ENCODE measurements around the gene PPARG. TPM values are rescaled to one million over a fixed set of nuclear protein-coding genes. Genes with fewer than 3 reads are reported as not detected.

PPARG gene
- total and polyA plus RNA-seq, 2 of the 13 experiments (the other 11 are each of a cell fraction or from before 2014, with no cell fraction given): 13.9 to 58.3 TPM

GRCh38 chr3:12452361-12453330 lies 163.8 kb downstream of the PPARG start (continued):
- TF ChIP-seq TIGD3 (CRISPR knock-in tag; IDR thresholded peaks at IDR 0.05; ENCODE audit: borderline replicate concordance): no peak
- no peak for TF ChIP-seq ZBTB7A (CRISPR knock-in tag; IDR thresholded peaks at IDR 0.05)
- no peak for TF ChIP-seq ZFP36L2 (CRISPR knock-in tag; IDR thresholded peaks at IDR 0.05)
- 0 out of 2 replicates have a peak, but pooled peaks have one; percentile 45 for TF ChIP-seq ZNF678 (CRISPR knock-in tag; IDR thresholded peaks at IDR 0.05)
- TF ChIP-seq ARHGAP35 (CRISPR knock-in tag; IDR thresholded peaks at IDR 0.05; ENCODE audit: borderline replicate concordance): no peak
- peak; percentile 78; the same call in 1 of the 2 replicates for TF ChIP-seq CBX5 (CRISPR knock-in tag; IDR thresholded peaks at IDR 0.05; ENCODE audit: borderline replicate concordance)
- no peak for TF ChIP-seq ZSCAN25 (CRISPR knock-in tag; IDR thresholded peaks at IDR 0.05)
- TF ChIP-seq MAFG (CRISPR knock-in tag; IDR thresholded peaks at IDR 0.05): no peak
- TF ChIP-seq IKZF4 (CRISPR knock-in tag; IDR thresholded peaks at IDR 0.05; ENCODE audit: borderline replicate concordance, low read depth, not compliant biosample characterization): no peak
- peak; percentile 71 for TF ChIP-seq PHF21A (CRISPR knock-in tag; IDR thresholded peaks at IDR 0.05)
- TF ChIP-seq POGK (CRISPR knock-in tag; conservative IDR thresholded peaks at IDR 0.05): no peak
- TF ChIP-seq ZNF383 (CRISPR knock-in tag; IDR thresholded peaks at IDR 0.05; ENCODE audit: borderline replicate concordance): 0 out of 2 replicates have a peak, but pooled peaks have one; percentile 57
- TF ChIP-seq CBFB (CRISPR knock-in tag; IDR thresholded peaks at IDR 0.05): no peak
- TF ChIP-seq LCORL (IDR thresholded peaks at IDR 0.05): no peak
- TF ChIP-seq LCORL (CRISPR knock-in tag; IDR thresholded peaks at IDR 0.05): peak; percentile 72; the same call in 1 of the 2 replicates
- TF ChIP-seq ZNF276 (CRISPR knock-in tag; IDR thresholded peaks at IDR 0.05; ENCODE audit: low read depth): peak; percentile 50; the same call in 1 of the 2 replicates
- TF ChIP-seq DDIT3 (CRISPR knock-in tag; IDR thresholded peaks at IDR 0.05): no peak
- TF ChIP-seq THAP7 (CRISPR knock-in tag; IDR thresholded peaks at IDR 0.05): no peak
- no peak for TF ChIP-seq BRCA1 (CRISPR knock-in tag; IDR thresholded peaks at IDR 0.05)
- TF ChIP-seq TRIM24 (CRISPR knock-in tag; IDR thresholded peaks at IDR 0.05): no peak

Measured in HepG2 (cell line).